GM21423 (cell line): ENCODE data around the gene APPL1.
"Not testable (repeated sequence)": the region's sequence is repeated elsewhere in the genome, so short reads cannot be mapped to it uniquely, and the experiment has no call there.

Experiments
- ATAC-seq: cut with Tn5 transposase; IDR thresholded peaks from one replicate; pipeline ENCODE4 v1.9.1; 2021; ENCODE audit warnings: mild to moderate bottlenecking, moderate library complexity; ENCODE audit not compliant: unreplicated experiment

The APPL1 gene

GRCh38 chr3:57261929-57262328 lies 34.4 kb downstream of the APPL1 start:
- no peak for ATAC-seq

- ATAC-seq: no peak
Observed at GRCh38 chr3:57268416-57268815, 40.9 kb downstream of the APPL1 start.

- ATAC-seq: no peak
Observed at GRCh38 chr3:57274845-57275244, 47.3 kb downstream of the APPL1 start.

GRCh38 chr3:57275393-57275792 lies 47.9 kb downstream of the APPL1 start:
- ATAC-seq: no peak

- ATAC-seq: no peak
Observed at GRCh38 chr3:57278237-57278636, 50.7 kb downstream of the APPL1 start.

- no peak for ATAC-seq
Observed at GRCh38 chr3:57279685-57280084, 52.2 kb downstream of the APPL1 start.

- no peak for ATAC-seq
Observed at GRCh38 chr3:57281715-57282114, 54.2 kb downstream of the APPL1 start.

GRCh38 chr3:57283334-57283733 lies 55.8 kb downstream of the APPL1 start:
- ATAC-seq: no peak

GRCh38 chr3:57287205-57287604 lies 59.7 kb downstream of the APPL1 start:
- no peak for ATAC-seq

GRCh38 chr3:57288403-57288802 lies 60.9 kb downstream of the APPL1 start:
- ATAC-seq: no peak

GRCh38 chr3:57292159-57292896 lies 64.8 kb downstream of the APPL1 start, which contains the start of gene ASB14:
Gene ASB14, minus strand, starts transcription at chr3:57292685. Its CDS starts 652 bp downstream, at chr3:57292033.
- no peak for ATAC-seq

- ATAC-seq: no peak
Observed at GRCh38 chr3:57292897-57293526, 65.5 kb downstream of the APPL1 start.

GRCh38 chr3:57298041-57298440 lies 70.5 kb downstream of the APPL1 start:
- no peak for ATAC-seq

- ATAC-seq: not testable (repeated sequence)
Observed at GRCh38 chr3:57303520-57303919, 76.0 kb downstream of the APPL1 start.

GRCh38 chr3:57309769-57310360 lies 82.3 kb downstream of the APPL1 start:
- no peak for ATAC-seq

- ATAC-seq: no peak
Observed at GRCh38 chr3:57314204-57314603, 86.7 kb downstream of the APPL1 start.
